Activated CD4-positive, alpha-beta T cell treated with anti-CD3 and anti-CD28 coated beads for 1 hour (primary cell): ENCODE measurements around the gene C3orf20.
"Not testable (repeated sequence)": the region's sequence is repeated elsewhere in the genome, so short reads cannot be mapped to it uniquely, and the experiment has no call there.

Experiments used
- DNase-seq: peaks from one replicate; pipeline ENCODE4 v3.0.0-alpha.2; 2020

The C3orf20 gene

DNA sequence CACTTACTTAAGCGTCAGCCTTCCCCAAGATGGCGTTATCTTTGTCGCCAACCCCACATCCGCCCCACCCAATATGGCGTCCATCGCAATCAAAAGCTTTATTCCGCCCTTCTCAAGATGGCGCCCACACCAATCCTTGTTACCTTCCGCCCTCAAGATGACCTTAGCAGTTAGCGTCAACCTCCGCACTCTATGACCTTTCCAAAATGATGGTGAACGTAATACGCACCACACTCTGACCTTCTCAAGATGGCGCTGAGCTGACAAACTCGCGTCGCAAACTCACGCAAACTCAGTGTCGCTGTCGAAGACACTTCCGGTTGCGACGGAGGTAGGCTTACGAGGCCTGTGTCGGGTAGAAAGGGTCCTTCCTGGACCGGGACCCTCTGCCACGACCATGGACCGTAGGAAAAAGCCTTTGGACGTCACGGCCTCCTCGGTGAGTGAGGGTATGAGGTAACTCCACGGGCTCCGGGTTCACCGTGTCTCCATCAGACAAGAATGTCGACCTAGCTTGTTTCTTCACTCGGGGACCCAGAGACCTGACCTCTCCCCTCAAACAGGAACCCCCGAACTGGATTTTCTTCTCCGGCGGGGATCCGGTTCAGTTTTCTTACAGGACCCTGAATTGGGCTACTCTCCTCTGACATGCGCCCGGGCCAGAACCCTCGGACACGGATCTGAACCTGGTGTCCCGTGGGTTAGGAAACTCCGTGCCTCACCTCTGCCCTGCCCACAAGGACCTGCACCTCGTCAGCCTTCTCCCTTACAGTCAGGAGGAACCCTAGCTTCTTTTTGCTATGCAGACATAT is 23.3 kb upstream of the C3orf20 start, which contains the start of gene CCDC174:
Gene CCDC174 (plus strand): TSS at position 323 of the 812 bp plus-strand sequence. CDS start 75 bp downstream, at position 398.
- peak; percentile 90 for DNase-seq

- not testable (repeated sequence) for DNase-seq
These were observed 22.5 kb upstream of the C3orf20 start for GRCh38 chr3:14652360-14652907.

GRCh38 chr3:14657579-14657978 is 17.4 kb upstream of the C3orf20 start:
- DNase-seq, result no peak

DNA sequence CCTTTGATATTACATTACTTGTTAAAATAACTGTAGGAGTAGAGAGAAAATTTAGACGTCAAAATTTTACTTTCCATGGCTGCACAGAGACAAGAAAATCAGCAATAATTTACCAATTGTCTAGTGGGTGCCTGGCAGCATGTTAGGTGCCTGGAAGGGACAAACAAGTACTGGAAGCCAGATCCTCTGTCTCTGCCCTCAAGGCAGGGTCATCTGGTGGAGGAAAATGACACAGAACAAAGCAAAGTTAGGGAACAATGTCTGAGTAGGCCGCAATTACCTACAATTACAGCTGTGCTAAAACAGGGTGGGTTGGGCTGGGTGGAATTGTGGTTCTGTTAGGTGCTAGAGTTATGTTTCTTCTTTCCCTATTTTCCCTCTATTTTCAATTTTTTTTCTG is 16.0 kb upstream of the C3orf20 start:
- no peak for DNase-seq

- no peak for DNase-seq
These were observed 14.0 kb upstream of the C3orf20 start for GRCh38 chr3:14660942-14661341.

DNA sequence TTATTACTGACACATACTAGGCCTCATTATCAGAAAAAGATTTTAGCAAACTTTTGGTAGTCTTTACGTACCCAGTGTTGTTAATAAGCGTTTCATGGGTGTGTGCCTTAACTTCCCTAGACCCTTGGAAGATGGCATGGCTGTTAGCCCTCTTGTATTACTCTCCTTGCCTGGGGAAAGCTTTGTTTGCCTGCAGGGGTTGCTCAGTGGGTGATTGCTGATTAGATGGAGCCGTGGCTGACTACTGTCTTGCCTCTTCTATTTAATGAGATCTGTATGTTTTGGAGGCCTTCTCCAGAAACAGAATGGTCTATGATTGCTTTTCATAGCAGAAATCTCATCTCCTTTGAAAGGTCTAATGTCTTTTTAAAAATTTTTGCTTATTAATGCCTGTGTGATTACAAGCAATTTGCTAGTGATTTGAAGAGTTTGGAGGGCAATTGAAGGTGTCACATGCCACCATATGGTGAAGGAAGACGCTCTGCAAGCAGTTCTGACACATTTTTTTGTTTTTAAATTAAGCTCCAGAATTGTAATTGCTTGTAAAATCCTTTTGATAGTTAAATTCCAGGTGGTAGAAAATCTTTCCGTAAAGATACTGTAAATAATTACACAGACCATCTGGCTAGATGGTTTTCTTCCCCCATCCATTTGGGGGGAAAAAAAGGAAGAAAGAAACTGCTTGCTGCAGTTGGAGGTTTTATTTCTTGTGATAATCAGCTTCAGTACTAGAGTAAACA is 11.4 kb upstream of the C3orf20 start:
- no peak for DNase-seq

DNA sequence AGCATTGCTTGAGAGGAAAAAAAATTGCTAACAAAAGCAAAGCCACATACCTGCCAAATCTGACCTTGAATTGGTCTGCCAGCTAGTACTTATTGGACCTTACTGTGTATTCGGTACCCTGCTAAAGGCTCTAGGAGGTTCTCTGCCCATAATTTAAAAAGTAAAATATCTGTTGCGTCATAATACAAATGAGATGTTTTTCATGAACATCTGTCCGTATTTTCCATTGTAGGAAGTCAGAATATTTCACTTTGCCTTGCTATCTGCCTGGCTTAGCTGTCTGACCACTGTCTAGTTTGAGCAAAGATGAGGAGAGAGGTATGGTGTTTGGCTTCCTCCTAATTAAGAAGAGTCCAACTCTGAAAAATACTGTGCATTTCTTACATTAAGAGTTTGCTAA is 10.8 kb upstream of the C3orf20 start:
- no peak for DNase-seq

GRCh38 chr3:14672588-14672987 is 2.4 kb upstream of the C3orf20 start:
- DNase-seq, result no peak

- no peak for DNase-seq
These were observed 1.9 kb downstream of the C3orf20 start for GRCh38 chr3:14676881-14677280.

DNA sequence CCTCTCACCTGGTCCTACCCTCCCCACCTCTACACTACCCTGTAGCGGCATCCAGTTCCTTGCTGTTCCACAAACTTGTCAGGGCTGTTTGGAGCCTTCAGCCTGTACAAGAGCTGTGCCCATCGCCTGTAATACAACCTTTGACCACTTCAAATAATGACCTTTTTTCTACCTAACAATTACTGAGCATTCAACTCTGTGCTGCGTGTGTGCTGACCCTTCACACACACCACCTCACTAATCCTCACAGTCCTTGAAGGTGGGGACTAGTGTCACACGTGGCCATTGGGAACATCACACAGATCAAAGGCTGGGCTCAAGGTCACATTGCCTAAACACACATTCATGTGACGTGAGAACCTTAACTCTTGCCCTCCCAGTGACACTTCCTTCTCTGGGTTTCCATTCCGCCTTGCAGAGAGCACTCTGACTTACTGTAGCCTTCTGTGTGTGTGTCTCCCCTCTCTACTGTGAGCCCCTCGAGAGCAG is 3.1 kb downstream of the C3orf20 start:
- no peak for DNase-seq

DNA sequence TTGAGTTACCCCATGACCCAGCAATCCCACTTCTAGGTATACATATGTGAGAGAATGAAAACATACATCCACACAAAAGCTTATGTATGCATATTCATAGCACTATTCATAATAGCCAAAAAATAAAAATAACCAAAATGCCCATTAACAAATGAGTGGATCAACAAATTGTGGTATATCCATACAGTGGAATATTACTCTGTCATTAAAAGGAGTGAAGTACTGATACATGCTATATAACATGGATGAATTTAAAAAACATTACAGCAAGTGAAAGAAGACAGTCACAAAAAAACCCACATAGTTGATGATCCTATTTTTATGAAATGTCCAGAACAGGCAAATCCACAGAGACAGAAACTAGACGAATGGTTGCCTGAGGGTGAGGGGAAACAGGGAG is 5.2 kb downstream of the C3orf20 start:
- DNase-seq, result no peak

DNA sequence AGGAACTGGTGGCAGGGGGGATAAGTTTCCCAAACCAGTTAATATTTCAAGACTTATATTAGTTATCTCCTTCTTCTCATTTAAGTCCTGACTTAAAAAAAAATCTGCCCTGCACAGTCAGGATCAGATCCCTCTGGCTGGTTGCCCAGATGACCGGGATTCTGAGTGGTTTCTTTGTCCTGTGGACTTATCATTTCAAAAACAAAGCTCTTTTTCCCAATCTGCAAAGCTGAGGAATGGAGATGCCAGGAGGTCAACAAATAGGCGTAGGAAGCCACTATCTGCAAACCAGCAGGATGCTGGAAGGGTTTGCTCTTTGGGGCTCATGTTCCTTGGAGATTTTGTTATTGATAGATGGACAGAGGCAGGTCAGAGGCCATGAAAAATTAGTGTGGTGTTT is 5.8 kb downstream of the C3orf20 start:
- no peak for DNase-seq

DNA sequence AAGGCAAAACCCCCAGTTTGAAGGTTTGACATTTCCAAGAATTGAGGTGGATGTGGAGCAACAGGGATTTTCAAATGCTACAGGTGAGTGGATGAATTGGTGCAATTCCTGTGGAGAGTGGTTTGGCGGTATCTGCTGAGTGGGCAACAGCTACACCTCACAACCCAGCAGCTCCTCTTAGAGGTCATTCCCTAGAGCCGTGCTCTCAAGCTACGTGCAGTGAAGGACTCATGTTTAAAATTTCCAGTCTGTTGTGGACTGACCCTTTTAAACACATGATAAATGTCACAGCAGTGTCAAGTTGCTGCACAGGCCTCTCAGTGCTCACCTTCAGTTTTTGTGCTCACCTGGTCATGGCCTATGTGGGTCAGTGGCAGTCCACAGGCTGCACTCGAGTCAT is 9.5 kb downstream of the C3orf20 start:
- no peak for DNase-seq

- DNase-seq, result no peak
These were observed 10.2 kb downstream of the C3orf20 start for GRCh38 chr3:14685179-14685578.

DNA sequence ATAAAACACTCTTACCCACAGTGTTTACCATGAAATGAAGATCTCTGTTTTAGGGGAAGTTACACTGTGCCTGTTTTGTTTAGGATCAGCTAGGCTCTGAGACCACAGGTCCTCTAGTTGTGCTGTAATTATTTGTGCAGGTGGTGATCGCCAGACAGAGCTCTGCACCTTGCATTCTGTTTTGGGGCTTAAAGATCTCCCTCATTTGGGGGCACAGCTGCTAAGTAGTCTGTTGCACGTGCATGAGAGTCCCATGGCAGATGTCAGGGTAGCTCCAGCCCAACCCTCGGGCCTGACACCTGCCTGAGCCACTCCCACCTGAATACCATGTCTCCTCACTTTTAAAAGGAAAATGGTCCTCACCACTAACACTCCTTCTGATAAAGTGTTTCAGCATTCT is 12.4 kb downstream of the C3orf20 start:
- DNase-seq, result no peak

DNA sequence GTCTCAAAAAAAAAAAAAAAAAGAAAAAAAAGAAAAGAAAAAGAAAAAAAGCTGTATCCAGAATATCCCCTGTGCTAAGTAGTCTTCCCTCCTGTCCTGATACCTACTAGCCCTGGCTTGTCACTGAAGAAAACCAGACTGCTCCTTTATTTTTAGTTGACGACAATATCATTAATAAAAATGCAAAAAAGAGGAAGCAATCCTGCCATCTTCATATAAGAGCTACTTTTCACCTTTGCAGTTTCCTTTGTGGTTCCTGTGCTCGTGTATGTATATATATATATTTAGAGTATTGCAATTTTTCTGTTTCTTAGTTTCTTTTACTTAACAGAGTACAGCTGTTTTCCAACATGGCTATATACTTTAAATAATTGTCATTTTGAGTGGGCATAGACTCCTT is 13.6 kb downstream of the C3orf20 start:
- no peak for DNase-seq

GRCh38 chr3:14689247-14689980 is 14.5 kb downstream of the C3orf20 start:
- no peak for DNase-seq

GRCh38 chr3:14691239-14691638 is 16.3 kb downstream of the C3orf20 start:
- DNase-seq, result no peak

GRCh38 chr3:14691719-14692118 is 16.8 kb downstream of the C3orf20 start:
- DNase-seq, result no peak

GRCh38 chr3:14698601-14699244 is 23.8 kb downstream of the C3orf20 start:
- no peak for DNase-seq

GRCh38 chr3:14699643-14700042 is 24.7 kb downstream of the C3orf20 start:
- no peak for DNase-seq

- DNase-seq, result no peak
These were observed 25.9 kb downstream of the C3orf20 start for GRCh38 chr3:14700891-14701290.

DNA sequence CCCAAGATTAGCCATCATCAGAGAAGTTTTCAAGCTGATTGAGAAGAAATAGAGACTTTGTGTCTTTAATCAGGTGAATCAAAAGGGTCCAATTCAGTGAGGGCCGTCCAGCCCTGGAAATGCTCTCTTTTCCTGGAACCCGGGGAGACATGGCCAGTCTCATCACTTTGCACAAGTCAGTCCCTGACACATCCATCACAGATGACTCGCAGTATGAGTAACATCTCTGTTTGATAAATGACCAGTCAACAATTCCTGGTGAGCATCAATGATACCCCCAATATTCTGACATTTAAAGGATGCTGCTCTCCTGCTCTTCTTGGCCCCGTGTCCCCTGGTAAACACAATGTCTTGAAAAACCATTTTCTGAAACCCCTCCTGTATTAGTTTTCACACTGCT is 26.7 kb downstream of the C3orf20 start:
- DNase-seq, result no peak
